Right atrium auricular region (tissue), 2 donors: ENCODE data around the gene CD63. TPM values are rescaled to one million over a fixed set of nuclear protein-coding genes. Genes with fewer than 3 reads are reported as not detected.

Experiments
- DNase-seq: peaks from one replicate; pipeline ENCODE4 v3.0.0-alpha.2; 2019; ENCODE audit warnings: low spot score
- H3K27ac ChIP-seq, 2 donors: fragments of 200-600 bp; sonication (generic); 1 replicate in 1 of 2; 2 replicates in 1 of 2; pipeline ENCODE4 v1.5.1; 2016 to 2019
- H3K27me3 ChIP-seq, 2 donors: fragments of 200-600 bp; sonication (generic); one replicate each; pipeline versions ENCODE4 v1.5.1 to v1.6.0; 2017 to 2019
- H3K36me3 ChIP-seq: fragments of 200-600 bp; sonication (generic); one replicate; pipeline ENCODE4 v1.5.1; 2016
- H3K4me1 ChIP-seq, 2 donors: fragments of 200-600 bp; sonication (generic); one replicate each; pipeline versions ENCODE4 v1.5.1 to v1.6.0; 2017 to 2019
- H3K4me3 ChIP-seq, 2 donors: fragments of 200-600 bp; sonication (generic); 1 replicate in 1 of 2; 2 replicates in 1 of 2; pipeline ENCODE4 v1.5.1; 2017 to 2019; ENCODE audit warnings: mild to moderate bottlenecking in 1 of 2, moderate library complexity in 1 of 2
- H3K9me3 ChIP-seq, 2 donors: fragments of 200-600 bp; sonication (generic); one replicate each; pipeline ENCODE4 v1.5.1; 2019
- total RNA-seq, 2 donors: library from RNA; depleted of rRNA; stranded (reverse); fragments of >200 nt; gene quantifications; one replicate each; pipeline ENCODE4 v1.1.0, GENCODE V29; 2016
- TF ChIP-seq, protein P1 (sequence below), 2 donors: fragments of 200-600 bp; sonication (generic); IDR thresholded peaks; one replicate each; pipeline ENCODE4 v1.5.1; 2019; ENCODE audit warnings: antibody characterized with exemption in 2 of 2

Gene CD63
- total RNA-seq, 2 donors from 2014 or later = 1,041 to 1,122 TPM

- Histone ChIP-seq H3K9me3 (no peaks in the 10 kb centered on the region), H3K4me3 (no peak overlapping the region), H3K27ac (peak overlapping the region; percentile 56 to 99), H3K36me3 (peaks cover 34% of the 10 kb centered on the region), H3K27me3 (no peaks in the 10 kb centered on the region), H3K4me1 (peaks cover 0 to 71% of the 10 kb centered on the region in 2 donors)
- DNase-seq = peak; percentile 53
- TF ChIP-seq, protein P1, sequence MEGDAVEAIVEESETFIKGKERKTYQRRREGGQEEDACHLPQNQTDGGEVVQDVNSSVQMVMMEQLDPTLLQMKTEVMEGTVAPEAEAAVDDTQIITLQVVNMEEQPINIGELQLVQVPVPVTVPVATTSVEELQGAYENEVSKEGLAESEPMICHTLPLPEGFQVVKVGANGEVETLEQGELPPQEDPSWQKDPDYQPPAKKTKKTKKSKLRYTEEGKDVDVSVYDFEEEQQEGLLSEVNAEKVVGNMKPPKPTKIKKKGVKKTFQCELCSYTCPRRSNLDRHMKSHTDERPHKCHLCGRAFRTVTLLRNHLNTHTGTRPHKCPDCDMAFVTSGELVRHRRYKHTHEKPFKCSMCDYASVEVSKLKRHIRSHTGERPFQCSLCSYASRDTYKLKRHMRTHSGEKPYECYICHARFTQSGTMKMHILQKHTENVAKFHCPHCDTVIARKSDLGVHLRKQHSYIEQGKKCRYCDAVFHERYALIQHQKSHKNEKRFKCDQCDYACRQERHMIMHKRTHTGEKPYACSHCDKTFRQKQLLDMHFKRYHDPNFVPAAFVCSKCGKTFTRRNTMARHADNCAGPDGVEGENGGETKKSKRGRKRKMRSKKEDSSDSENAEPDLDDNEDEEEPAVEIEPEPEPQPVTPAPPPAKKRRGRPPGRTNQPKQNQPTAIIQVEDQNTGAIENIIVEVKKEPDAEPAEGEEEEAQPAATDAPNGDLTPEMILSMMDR (IDR thresholded peaks at IDR 0.05) = no peak
Observed at GRCh38 chr12:55725556-55725955, 3.3 kb downstream of the CD63 start.

GRCh38 chr12:55724940-55725309 is 3.9 kb downstream of the CD63 start:
- H3K4me1 ChIP-seq = peaks cover 0 to 71% of the 10 kb centered on the region in 2 donors
- peak; percentile 57 for DNase-seq
- TF ChIP-seq, protein P1 (IDR thresholded peaks at IDR 0.05) = no peak
- peak overlapping the region; percentile 56 to 99 for H3K27ac ChIP-seq
- H3K27me3 ChIP-seq = no peaks in the 10 kb centered on the region
- H3K9me3 ChIP-seq = no peaks in the 10 kb centered on the region
- H3K4me3 ChIP-seq = no peak overlapping the region
- peaks cover 34% of the 10 kb centered on the region for H3K36me3 ChIP-seq

GRCh38 chr12:55724226-55724939 is 4.4 kb downstream of the CD63 start:
- DNase-seq = peak; percentile 82
- H3K27me3 ChIP-seq = no peaks in the 10 kb centered on the region
- H3K36me3 ChIP-seq = peaks cover 34% of the 10 kb centered on the region
- TF ChIP-seq, protein P1 (IDR thresholded peaks at IDR 0.05) = peak; percentile 36 to 72
- peak overlapping the region; percentile 39 to 56 for H3K27ac ChIP-seq
- peaks cover 0 to 73% of the 10 kb centered on the region in 2 donors for H3K4me1 ChIP-seq
- H3K9me3 ChIP-seq = no peaks in the 10 kb centered on the region
- H3K4me3 ChIP-seq = no peak overlapping the region

DNA sequence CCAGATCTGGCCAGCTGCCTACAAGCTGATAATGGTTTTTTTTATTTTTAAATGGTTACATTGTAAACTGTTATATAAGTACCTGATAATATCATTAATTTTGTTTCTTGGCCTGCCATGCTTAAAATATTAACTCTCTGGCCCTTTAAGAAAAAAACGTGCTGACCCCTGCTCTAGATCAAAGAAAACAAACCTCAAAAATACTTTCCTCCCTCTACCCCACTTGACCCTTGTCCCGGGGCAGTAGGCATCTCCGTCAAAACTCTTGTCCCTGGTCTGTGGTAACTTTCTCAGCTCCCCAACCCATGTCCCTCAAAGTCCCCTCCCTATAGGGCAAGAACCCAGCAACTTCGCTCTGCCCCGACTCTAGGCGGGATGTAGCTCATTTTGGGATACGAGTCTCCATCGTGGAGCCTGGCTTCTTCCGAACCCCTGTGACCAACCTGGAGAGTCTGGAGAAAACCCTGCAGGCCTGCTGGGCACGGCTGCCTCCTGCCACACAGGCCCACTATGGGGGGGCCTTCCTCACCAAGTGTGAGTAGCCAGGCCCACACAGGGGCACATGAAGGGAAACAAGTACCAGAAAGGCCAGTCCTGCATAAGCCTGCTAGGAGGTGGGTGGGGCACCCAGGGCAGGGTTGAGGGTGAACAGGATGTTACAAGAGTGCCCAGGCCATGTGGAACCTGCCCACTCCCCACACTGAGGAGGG is 5.1 kb downstream of the CD63 start:
- Histone ChIP-seq H3K4me3 (no peak overlapping the region), H3K4me1 (peaks cover 0 to 80% of the 10 kb centered on the region in 2 donors), H3K27ac (peak overlapping the region; percentile 39 to 56), H3K9me3 (no peaks in the 10 kb centered on the region), H3K36me3 (peaks cover 34% of the 10 kb centered on the region), H3K27me3 (no peaks in the 10 kb centered on the region)
- TF ChIP-seq, protein P1 (IDR thresholded peaks at IDR 0.05) = no peak
- DNase-seq = no peak

DNA sequence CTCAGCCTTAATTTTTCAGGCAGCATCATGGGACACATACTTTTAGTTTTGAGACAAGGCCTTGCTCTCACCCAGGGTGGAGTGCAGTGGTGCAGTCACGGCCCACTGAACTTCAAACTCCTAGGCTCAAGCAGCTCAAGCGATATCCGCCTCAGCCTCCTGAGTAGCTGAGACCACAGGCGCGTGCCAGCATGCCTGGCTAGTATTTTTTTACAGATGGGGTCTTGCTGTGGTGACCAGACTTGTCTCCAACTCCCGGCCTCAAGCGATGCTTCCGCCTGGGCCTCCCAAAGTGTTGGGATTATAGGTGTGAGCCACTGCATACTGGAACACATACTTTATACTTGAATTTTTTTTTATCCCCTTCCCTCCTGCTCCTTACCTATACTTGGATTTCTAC is 5.9 kb downstream of the CD63 start:
- no peak for DNase-seq
- peaks cover 0 to 87% of the 10 kb centered on the region in 2 donors for H3K4me1 ChIP-seq
- no peaks in the 10 kb centered on the region for H3K27me3 ChIP-seq
- H3K27ac ChIP-seq = peak overlapping the region; percentile 39 to 56
- H3K36me3 ChIP-seq = peaks cover 34% of the 10 kb centered on the region
- TF ChIP-seq, protein P1 (IDR thresholded peaks at IDR 0.05) = no peak
- H3K4me3 ChIP-seq = no peak overlapping the region
- H3K9me3 ChIP-seq = no peaks in the 10 kb centered on the region
